Activated T-cell treated with anti-CD3 and anti-CD28 coated beads, Interleukin-2, amount 50 U/mL, for 48 hours (primary cell): ENCODE measurements around the gene MTOR.
"Not testable (repeated sequence)": the region's sequence is repeated elsewhere in the genome, so short reads cannot be mapped to it uniquely, and the experiment has no call there.

Experiments
- DNase-seq, 2 experiments: peaks; one replicate each; pipeline ENCODE4 v3.0.0-alpha.2; 2020

Gene MTOR

DNA sequence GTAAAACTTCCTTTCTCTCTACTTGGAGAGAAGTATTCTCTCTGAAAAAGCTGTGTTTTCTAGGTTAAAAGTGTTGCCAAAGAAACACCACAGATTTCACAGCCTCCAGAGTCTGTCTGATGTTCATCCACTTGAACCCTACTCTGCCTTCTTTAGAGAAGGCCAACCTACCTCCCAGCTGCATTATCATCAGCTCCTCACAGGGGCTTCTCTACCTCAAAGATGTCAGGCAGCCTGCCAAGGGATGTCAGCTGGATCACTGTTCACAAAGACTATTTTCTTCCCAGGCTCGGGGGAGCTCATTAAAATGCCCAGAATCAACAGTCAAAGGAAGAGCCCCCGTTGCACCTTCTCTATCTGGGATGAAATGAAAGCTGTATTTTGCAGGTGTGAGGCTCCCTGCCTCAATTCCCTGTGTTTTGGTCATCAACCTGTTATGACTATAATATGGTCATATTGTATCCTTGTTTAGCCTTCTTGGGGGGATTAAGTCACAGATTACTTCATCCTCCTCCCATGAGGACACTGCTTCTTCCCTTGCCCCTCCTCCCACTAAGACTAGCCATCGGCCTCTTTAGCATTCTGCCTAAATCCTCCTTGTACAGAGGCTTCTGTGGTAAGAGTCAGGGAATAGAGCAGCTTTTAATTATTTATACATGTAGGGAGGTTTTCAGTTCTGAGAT is 47.5 kb downstream of the MTOR start:
- DNase-seq, result no peak

DNA sequence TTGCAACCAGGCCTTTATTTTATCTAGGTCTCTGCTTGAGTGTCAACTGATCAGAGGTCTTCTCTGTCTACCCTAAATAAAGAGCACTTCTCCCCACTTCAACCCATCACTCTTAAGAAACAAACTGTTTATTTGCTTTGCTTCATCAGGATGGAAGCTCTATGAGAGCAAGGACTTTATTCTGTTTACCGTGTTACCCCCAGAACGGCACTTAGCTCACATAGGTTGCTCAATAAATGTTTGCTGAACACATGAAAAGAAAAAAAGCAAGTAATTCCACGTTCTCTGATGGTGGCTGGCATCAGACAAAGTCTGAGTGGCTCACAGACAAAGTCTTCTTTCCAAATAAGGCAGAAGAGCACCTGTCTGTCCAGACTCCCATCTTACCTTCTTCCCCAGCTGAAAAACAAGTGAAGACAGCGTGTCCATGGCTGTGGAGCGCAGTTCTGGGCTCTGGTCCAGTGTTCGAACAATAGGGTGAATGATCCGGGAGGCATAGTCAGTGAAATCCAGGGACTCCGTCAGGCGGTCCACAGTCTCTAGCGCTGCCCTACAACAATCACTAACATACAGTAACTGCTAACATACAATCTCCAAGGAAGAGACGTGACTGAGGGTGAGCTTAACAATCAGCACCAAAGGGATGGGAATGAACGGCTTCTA is 50.3 kb downstream of the MTOR start:
- no peak for DNase-seq

DNA sequence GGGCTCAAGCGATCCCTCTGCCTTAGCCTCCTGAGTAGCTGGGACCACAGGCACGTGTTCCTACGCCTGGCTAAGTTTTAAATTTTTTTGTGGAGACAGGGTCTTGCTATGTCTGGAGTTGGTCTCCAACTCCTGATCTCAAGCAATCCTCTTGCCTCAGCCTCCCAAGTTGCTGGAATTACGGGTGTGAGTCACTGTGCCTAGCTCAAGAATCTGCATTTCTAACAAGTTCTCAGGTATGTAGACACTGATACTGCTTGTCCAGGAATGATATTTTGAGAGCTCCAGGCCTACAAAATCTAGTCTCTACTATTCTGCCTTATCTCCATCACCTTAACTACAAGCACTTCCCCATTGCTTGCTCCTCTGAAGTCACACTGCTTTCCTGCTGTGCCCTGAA is 50.9 kb downstream of the MTOR start:
- no peak for DNase-seq

DNA sequence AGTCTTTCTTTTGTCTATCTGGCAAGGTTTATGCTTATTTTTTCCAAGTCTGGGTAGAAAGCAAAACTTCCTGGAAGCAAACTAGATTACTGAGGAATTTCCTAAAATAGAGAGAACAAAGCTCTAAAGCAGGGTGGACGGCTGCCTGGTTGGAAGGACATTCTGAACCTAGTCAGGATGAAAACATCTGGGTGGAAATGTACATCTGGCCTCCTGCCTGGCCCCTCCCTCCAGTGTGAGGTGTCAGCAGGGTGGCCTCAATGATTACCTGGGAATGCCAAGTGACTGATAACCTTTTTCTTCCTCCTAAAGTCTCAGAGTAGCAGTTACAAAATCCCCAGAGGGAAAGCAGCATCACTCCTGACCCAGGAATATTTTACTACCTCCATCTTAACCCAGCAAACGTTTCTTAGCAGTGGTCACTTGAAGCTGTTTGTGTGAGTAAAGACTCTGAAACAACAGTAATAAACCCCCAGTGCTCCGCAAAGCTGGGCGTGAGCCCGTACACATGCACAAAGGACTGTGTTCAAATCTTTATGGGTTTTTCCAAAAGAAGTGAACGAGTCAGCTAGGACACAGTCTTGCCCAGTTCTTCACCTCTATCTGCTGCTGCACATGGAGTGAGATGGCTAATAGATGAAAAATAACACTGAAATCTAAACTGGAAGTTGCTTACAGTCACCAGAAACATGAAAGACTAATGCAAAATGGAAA is 54.3 kb downstream of the MTOR start:
- no peak for DNase-seq

DNA sequence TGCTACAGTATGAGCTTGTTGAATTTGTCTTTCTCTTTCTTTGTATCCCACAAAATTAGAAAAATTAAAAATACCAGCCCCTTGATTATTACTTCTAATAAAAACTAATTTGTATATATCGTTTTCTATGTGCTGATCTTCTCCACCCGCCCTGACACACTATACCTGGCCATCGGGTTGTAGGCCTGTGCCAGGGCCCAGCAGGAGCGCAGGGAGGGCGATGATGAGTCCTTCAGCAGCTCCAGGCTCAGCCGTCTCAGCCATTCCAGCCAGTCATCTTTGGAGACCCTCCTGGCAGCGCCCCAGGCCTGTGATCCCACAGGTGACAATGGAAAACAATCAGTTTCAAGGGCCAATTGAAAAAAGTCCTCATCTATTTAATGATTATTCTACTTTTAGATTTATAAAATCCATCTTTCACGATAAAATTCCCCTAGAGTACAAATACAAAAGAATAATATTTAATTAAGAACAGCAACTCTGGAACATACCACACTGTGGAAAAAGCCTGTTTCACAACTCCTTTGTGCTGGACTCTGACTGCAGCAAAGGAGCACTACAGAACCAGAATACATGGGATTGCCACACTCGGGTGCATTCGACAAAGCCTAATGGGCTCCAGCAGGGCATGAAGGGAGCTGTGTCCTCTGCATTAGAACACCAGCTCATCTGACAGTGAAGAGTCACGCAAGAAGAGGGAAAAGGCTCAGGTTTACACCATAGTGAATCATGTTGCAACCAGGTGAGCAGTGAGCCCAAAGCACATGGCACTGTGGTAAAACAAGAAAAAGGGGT is 57.8 kb downstream of the MTOR start:
- no peak for DNase-seq

DNA sequence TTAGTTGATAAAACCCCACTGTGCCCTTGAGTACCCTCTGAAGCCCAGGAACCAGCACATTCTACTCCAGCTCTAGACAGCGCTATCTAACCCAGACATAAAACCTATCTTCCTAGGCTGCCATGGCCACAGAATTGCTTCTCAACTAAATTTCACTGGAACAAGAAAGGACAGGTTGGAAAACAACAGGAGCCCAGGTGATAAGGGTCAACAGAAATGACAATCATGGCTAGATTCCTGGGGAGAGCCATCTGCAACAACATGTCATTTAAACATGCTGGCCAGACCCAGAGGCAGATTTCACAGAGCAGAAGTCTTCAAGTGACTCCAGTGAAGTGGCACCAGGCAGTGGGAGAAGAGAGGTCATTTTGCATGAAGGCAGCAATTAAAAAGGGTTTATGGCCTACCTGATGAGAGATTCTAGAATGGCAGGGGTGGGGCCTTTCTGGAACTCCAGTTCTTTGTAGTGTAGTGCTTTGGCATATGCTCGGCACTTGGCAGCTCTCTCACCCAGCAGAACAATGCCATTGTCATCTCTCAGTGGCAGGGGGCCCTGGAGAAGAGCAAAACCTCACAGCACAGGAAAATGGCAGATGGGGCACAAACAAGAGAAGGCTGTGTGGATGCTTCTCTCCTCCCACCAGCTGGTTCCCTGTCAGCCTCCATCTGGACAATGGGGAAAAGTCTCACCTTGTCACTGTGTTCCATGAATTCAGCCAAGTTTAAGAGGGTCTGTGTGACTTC is 63.3 kb downstream of the MTOR start:
- DNase-seq, result no peak

DNA sequence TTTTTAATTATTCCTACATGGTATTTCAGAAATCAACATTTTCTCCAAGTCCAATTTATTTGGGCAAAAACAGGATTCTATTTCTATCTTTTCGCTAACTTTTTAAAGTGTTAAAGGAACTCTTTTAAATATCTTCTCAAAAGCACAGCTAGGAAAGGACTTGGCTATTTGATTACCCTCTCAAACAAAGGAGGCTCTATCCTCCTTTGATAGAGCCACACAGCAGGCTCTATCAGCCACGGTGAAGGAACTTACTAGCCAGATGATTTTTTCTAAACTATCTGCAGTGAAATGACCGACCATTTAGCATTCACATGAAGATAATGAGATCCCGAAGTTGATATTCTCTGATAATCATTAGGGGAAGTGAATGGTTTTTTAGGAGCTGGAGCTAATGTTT is 64.1 kb downstream of the MTOR start:
- DNase-seq, result no peak

DNA sequence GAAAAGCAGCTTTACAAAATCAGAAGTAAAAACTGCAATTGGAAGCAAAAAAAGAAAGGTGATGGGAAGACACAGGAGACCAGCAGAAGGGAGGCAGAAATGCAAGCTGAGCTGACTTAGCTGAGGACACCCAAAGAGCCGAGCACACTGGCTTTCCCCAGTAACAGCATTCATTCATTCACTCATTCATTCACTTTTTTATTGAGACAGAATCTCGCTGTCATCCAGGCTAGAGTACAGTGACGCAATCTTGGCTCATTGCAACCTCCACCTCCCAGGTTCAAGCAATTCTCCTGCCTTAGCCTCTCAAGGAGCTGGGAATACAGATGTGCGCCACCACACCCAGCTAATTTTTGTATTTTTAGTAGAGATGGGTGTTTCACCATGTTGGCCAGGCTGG is 65.0 kb downstream of the MTOR start:
- DNase-seq, result no peak

DNA sequence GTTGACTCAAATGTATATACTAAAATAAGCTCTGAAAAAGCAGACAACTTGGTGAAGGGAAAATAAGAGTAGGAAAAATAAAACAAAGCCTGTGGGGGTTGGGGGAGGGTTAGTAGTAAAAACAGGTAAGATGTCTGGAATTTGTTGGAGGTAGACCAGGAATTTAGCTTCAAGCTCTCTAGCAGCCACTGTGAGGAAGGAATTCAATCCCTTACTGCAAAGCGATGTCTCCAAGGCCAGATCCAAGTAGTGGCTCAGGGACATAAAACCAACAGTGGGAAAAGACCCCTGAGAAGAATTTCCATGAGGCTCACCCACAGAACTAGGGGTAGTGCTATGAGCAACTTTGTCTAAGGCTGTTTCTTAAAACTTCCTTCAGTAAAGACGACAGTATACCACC is 65.4 kb downstream of the MTOR start:
- DNase-seq, result no peak

DNA sequence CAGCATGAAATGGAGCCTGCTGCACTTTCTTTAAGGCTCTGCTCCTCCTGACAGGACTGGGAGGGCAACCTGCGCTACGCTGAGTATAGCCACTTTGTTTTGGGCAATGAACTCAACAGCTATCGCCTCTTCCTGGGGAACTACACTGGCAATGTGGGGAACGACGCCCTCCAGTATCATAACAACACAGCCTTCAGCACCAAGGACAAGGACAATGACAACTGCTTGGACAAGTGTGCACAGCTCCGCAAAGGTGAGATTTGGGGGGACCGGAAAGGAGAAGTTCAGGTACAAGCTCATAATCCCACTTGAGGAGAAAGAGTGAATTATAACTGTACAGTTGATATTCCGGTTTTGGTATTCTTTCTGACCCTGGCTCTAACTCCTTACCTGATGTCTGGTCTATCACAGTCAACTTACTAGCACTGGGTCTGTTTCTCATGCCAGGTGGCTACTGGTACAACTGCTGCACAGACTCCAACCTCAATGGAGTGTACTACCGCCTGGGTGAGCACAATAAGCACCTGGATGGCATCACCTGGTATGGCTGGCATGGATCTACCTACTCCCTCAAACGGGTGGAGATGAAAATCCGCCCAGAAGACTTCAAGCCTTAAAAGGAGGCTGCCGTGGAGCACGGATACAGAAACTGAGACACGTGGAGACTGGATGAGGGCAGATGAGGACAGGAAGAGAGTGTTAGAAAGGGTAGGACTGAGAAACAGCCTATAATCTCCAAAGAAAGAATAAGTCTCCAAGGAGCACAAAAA is 67.8 kb downstream of the MTOR start:
- no peak for DNase-seq

DNA sequence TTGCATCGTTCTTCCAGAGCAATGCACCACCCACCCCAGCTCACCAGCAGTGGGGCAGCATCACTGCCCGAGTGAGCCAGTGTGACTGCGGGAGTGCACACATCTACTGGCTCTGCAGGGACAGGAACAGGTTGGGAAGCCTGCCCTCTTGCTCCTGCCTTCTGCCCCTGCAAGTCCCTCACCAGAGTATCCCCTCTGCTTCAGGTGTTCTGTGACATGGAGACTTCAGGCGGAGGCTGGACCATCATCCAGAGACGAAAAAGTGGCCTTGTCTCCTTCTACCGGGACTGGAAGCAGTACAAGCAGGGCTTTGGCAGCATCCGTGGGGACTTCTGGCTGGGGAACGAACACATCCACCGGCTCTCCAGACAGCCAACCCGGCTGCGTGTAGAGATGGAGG is 69.0 kb downstream of the MTOR start:
- no peak for DNase-seq

DNA sequence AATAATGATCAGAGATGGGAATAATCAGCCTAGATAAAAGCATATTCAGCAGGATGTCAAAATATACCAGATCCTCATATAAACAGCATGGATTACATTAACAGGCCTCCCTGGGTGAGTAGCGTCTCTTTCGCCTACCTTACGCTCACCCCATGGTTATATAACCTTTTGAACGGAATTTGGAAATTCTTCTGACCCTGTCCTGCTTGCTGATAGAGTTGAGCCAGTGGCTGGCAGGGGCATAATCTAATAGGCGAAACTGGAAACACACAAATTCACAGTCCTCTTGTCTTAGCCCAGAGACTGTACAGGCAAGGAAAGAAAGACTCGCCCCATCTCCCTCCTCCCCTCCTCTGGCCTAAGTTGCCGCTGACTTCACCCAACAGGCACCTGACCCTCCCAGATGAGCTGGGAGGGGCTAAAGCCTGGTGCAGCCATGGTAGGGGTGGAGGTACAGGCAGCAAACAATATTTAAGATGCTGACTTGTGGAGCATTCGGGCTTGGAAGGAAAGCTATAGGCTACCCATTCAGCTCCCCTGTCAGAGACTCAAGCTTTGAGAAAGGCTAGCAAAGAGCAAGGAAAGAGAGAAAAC is 73.4 kb downstream of the MTOR start, which contains the start of gene ANGPTL7:
Gene ANGPTL7 (plus strand): TSS at position 498 of the 594 bp plus-strand sequence. CDS start 225 bp downstream, outside the sequence.
- no peak for DNase-seq

DNA sequence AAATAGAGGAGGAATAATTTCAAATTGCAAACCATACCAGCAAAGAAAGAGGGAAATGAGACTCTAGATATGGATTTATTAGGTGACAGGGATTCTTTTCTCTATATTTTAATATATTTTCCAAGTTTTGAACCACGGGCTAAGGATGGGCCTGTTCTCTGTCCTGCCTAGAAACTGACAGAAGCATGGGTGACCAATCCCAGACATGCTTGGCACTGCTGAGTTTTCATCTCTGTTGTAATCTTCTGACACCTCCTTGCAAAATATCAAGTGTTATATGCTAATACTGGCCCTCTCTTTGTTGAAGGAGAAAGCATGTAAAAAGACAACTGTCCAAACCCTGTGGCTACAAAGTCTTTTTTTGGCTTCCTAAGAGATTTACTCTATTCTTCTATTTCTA is 74.0 kb downstream of the MTOR start:
- DNase-seq, result no peak

DNA sequence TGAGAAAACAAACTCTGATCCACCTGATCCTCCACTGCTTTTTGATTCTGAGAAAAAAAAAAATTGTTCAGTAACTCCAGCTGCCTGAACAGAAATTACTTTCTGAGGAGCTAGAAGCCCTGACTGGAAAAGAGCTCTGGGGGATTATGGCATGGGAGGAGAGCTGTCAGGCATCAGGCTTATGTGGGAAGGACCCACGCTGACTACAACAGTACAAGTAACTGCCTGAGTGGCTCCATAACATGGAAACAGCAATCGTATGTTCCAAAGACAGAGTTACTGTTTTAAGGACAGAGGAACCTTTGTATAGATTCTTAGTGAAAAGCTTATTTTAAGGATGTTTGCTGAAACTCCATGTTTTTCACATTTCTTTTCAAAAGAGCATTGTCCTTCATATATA is 74.4 kb downstream of the MTOR start:
- no peak for DNase-seq

DNA sequence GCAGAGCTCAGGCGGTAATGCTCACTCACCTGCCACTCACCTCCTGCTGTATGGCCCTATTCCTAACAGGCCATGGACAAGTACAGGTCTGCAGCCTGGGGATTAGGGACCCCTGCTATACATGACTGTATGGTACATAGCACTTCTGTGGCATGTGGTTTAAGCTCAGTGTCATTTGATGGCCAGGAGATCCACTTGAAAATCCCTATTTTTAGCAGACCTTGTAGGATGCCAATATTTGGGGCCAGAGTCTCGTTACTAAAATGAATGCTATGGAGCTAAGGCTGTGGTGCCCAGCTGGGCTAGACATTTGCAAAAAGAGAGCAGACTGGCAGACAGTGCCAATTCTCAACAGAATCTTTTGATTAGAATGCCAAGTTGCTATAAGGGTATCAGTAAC is 74.9 kb downstream of the MTOR start:
- no peak for DNase-seq

DNA sequence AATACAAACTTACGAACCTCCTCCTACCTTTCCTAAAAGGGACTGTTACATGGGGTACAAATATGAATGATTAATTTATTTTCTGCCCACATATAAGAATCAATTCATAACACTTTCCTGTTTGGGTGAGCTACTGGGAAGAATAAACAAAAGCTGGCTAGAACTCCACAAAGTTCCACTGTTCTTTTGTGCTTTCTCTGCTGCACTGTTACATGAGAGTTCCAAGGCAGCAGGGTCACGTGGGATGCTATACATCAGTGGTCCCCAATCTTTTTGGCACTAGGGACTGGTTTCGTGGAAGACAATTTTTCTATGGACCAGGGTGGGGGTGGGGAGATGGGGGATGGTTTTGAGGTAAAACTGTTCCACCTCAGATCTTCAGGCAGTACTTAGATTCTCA is 75.4 kb downstream of the MTOR start:
- no peak for DNase-seq

DNA sequence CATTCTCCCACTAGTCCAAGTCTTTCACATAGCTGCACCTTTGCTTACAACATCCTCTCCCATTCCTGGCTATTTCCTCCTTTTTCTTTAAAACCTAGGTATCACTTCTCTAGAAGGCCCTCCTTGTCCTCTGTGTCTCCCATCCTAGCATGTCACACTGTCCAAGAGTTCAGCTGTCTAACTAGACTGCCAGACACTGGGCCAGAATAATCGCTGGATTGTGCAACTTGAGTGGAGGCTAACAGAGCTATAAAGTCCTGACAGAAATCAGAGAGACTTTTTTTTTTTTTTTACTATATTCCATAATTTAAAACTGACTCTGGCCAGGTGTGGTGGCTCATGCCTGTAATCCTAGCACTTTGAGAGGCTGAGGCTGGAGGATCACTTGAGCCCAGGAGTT is 77.4 kb downstream of the MTOR start:
- no peak for DNase-seq

DNA sequence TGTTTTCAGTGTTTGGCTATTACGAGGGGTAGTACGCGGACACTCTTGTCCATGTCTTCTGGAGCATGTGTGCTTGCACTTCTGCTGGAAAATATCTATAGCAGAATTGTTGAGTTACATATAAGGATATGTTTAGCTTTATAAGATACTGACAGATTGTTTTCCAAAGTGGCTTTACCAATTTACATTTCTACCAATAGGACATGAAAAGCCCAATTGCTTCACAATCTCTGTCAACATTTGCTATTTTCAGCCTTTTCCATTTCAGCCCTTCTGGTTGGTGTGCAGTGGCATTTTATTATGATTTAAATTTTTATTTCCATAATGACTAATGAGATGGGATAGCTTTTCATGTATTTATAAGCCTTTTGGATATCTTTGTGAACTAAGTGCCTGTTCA is 79.5 kb downstream of the MTOR start:
- DNase-seq, result no peak

DNA sequence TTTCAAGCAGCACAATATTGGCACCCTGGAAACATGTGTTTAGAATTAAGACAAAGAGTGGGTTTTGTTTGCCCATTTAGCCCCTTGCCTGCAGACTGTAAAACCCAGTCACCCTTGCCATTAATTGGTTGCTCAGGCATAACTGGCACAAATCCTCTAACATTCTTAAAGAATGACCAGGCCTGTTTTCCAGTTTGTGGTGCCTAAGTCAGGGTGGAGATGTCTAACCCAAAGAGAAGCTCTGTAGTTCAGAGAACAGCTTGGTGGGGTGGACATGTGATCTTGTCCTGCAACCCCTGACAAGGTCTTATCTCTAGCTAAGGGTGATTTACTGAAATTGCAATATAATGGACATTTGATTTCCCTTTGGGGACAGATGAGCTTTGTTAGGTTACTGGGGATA is 82.0 kb downstream of the MTOR start:
- no peak for DNase-seq

DNA sequence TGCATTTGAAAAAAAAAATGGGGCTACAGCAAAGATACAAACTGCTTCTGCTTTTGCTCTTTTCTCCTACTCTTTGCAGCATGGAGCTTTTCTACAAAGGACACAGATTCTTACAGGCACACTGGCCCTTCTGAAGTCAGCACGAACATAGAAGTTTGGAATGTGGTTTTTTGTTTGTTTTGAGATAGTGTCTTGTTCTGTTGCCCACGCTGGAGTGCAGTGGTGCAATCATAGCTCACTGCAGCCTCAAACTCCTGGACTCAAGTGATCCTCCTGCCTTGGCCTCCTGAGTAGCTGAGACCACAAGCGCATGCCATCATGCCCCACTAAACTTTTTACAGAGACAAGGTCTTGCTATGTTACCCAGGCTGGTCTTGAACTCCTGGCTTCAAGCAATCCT is 82.6 kb downstream of the MTOR start:
- not testable (repeated sequence) for DNase-seq

DNA sequence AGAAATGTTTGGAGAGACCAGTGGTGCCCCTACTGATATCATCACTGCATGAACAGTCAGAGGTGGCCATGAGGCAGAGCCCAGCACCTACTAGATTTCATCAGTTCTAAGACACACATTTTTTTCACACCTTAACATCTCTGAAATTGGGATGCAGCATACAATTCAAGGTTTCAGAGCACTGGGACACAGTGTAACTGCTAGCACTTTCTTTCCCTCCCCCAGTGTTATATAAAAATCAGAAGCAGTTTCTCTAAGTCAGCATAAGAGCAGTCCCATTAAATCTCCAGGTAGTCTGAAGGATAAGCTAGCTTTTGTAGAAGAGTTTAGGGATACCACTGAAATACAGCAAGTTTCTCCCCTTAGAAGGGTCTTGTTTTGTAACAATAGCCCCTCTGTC is 83.2 kb downstream of the MTOR start:
- no peak for DNase-seq
